GM10266 (cell line): ENCODE data around the gene PTPRK.

Source experiments
- DNase-seq: peaks from one replicate; pipeline ENCODE4 v3.0.0; 2012; ENCODE audit errors: extremely low spot score
- TF ChIP-seq, protein P1 (sequence below): IDR thresholded peaks from 2 replicates; pipeline ENCODE4 v1.5.1; 2012; ENCODE audit warnings: mild to moderate bottlenecking, low read depth; ENCODE audit not compliant: control insufficient read depth, insufficient read depth; ENCODE audit errors: missing control alignments

Gene PTPRK

DNA sequence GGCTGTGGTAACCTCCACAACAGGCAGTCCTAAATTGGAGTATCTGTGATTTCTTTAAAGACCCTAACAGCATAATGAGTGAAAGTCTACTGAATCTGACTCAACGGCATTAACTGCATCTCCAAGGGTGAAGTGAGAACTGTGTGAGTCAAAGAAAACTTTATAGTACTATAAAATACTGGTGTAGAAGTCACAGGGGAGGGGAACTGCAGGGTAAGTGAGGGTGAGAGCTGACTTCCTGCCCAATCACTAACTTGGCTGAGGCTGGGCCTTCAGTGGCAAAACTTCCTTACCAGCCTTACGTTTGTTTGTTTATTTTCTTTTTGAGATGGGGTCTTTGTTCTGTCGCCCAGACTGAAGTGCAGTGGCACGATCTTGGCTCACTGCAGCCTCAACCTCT lies 109.8 kb downstream of the PTPRK start:
- TF ChIP-seq, protein P1, sequence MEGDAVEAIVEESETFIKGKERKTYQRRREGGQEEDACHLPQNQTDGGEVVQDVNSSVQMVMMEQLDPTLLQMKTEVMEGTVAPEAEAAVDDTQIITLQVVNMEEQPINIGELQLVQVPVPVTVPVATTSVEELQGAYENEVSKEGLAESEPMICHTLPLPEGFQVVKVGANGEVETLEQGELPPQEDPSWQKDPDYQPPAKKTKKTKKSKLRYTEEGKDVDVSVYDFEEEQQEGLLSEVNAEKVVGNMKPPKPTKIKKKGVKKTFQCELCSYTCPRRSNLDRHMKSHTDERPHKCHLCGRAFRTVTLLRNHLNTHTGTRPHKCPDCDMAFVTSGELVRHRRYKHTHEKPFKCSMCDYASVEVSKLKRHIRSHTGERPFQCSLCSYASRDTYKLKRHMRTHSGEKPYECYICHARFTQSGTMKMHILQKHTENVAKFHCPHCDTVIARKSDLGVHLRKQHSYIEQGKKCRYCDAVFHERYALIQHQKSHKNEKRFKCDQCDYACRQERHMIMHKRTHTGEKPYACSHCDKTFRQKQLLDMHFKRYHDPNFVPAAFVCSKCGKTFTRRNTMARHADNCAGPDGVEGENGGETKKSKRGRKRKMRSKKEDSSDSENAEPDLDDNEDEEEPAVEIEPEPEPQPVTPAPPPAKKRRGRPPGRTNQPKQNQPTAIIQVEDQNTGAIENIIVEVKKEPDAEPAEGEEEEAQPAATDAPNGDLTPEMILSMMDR: no peak
- DNase-seq: no peak

DNA sequence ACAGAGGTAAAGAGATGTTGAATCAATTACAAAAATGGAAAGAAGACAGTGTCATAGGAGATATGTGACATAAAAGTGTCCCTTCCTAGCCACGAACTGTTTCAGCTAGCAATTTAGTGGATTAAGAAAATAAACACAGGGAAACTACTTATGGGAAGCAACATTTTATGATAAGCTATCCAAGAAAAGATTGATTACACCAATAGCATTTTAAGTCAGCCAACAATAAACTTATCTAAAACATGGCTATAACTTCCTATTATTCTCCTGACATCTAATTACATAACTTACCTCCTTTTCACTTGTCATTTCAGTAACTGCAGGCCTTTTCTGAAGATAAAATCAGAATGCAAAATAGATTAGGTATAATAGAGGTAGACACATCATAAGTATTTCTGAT lies 111.4 kb downstream of the PTPRK start:
- DNase-seq: no peak
- TF ChIP-seq, protein P1: no peak

DNA sequence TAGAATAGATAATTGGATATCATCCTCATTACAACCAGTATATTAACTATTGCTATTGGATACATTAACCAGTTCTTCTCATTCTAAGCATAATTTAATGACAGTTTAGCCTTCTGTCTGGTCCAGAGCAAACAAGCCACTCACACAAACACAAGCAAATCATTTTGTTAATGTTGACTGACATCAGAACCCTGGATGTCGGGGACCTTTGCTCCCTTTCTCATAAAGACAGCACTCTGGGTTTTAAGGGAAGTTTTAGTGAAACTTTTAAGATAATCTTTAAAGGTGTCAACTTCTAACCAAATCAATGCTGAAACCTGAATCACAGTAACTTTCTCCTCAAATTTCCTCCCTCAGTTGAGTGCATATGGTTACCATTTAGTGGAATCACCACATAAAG lies 113.9 kb downstream of the PTPRK start:
- no peak for DNase-seq
- TF ChIP-seq, protein P1: no peak

DNA sequence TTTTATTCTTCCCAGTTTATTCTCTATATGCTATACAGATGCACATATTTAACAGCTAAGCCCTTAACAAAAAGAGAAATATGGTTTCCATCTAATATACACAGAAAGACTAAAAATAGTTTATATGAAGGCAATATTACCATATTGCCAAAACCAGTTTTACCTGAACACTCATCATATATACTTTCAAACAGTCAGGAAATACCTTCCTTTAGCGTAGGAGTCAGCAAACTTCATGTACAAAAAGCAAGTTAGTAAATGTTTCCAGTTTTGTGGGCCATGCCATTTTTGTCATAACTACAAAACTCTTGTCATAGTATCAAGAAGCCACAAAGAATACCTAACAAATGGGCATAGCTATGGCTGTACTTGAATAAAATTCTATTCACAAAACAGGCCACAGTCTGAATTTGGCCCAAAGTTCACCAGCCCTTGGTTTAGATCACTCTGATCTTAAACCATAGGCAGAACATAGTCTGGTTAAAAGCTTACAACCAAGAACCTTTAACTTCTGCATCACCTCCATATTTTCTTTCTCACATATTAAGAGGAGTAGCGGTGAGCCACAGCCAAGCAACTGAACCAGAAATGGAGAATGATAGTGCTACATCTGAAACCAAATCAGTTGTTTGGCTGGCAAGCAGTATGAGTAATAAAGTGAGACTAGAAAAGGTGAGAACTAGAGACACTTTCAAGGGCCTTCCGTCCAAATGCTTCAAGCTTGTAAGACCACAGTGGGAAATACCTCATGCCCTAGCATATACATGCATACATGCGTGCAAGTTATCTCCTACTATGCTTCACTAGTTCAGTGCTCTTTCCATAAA lies 116.6 kb downstream of the PTPRK start:
- no peak for DNase-seq
- TF ChIP-seq, protein P1: no peak

DNA sequence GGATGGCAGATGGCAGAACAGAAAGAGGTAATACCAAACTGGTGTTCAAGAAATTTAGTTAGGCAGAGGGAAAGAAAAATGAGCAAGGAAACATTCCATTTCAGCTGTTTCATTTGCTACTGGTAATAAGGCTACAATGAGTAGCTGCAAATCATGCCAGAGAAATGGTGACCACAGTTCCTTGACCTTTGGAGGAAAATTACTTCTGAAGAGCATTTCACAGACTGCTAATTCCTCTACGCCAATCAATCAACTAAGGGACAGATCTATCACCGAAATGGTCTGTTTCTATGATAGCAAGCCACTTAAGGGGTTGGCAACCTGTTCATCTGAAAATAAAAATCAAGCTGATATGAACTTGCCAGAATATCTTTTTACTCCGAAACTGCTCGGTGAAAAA lies 119.5 kb downstream of the PTPRK start:
- TF ChIP-seq, protein P1: no peak
- no peak for DNase-seq

DNA sequence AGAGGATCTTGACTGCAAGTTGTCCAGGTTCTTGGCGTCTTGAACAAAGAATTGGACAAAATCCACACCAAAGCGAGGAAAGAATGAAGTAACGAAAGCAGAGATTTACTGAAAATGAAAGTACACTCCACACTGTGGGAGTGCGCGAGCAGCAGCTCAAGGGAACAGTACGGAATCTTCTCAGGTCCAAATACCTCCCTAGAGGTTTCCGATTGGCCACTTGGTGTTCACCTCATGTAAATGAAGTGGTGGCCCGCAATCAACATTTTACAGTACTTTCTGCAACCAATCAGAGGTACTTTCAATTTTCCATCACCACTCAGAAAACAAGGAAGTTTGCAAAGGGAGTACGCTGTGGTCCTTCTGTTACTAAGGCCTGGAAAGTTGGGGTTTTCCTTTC lies 122.4 kb downstream of the PTPRK start:
- TF ChIP-seq, protein P1: no peak
- DNase-seq: no peak

DNA sequence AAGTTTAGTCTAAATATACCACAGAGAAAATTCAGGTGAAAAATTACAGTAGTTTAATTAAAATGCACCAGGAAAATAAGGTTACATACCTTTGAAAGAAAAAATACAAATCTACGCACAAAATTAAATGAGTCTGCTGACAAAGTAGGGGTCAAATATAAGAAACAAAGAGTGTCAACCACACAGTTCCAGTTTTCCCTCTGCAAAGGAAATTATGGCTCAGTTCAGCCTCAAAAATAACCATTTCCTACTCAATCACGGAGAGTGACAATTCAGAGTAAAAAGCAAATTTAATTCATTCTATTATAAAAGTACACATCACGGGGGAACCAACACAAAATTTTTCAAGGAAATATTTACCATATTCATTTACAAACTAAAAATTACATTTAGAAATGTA lies 124.8 kb downstream of the PTPRK start:
- DNase-seq: no peak
- TF ChIP-seq, protein P1: no peak
